Smooth muscle cell (in vitro differentiated cells): ENCODE data around the gene EGF. TPM values are rescaled to one million over a fixed set of nuclear protein-coding genes. Genes with fewer than 3 reads are reported as not detected.

Experiments
- DNase-seq: peaks from one replicate; lab custom pipeline; 2025; ENCODE audit not compliant: unreplicated experiment; lab: John Stamatoyannopoulos, UW
- H2AFZ ChIP-seq: fragments of 200-600 bp; sonication (generic); 2 replicates; pipeline ENCODE4 v1.6.0; 2016; ENCODE audit warnings: antibody characterized with exemption, low read depth, mild to moderate bottlenecking
- H3F3A ChIP-seq: fragments of 200-600 bp; sonication (generic); 2 replicates; pipeline ENCODE4 v1.6.0; 2017; ENCODE audit warnings: antibody characterized with exemption, low read depth
- H3K27ac ChIP-seq: fragments of 200-600 bp; sonication (generic); 2 replicates; pipeline ENCODE4 v1.5.1; 2016; ENCODE audit warnings: low read depth, mild to moderate bottlenecking
- H3K27me3 ChIP-seq: fragments of 200-600 bp; sonication (generic); 2 replicates; pipeline ENCODE4 v1.6.1; 2016; ENCODE audit warnings: low read depth, mild to moderate bottlenecking
- H3K36me3 ChIP-seq: fragments of 200-600 bp; sonication (generic); 2 replicates; pipeline ENCODE4 v1.5.1; 2016; ENCODE audit warnings: low read depth
- H3K4me1 ChIP-seq: fragments of 200-600 bp; sonication (generic); 2 replicates; pipeline ENCODE4 v1.5.1; 2016; ENCODE audit warnings: low read depth
- H3K4me2 ChIP-seq: fragments of 200-600 bp; sonication (generic); 2 replicates; pipeline ENCODE4 v1.6.0; 2016; ENCODE audit warnings: mild to moderate bottlenecking
- H3K4me3 ChIP-seq: fragments of 200-600 bp; sonication (generic); 2 replicates; pipeline ENCODE4 v1.5.1; 2016; ENCODE audit warnings: mild to moderate bottlenecking
- H3K79me2 ChIP-seq: fragments of 200-600 bp; sonication (generic); 2 replicates; pipeline ENCODE4 v1.6.0; 2016; ENCODE audit warnings: low read depth, mild to moderate bottlenecking
- H3K9ac ChIP-seq: fragments of 200-600 bp; sonication (generic); 2 replicates; pipeline ENCODE4 v1.6.0; 2016; ENCODE audit warnings: low read depth
- H3K9me3 ChIP-seq: fragments of 200-600 bp; sonication (generic); replicated peaks from 2 replicates; pipeline ENCODE4 v1.5.1; 2016; ENCODE audit warnings: low read depth
- H4K20me1 ChIP-seq: fragments of 200-600 bp; sonication (generic); 2 replicates; pipeline ENCODE4 v1.6.0; 2016; ENCODE audit warnings: low read depth
- WGBS: methylation state at CpG from one replicate; pipeline ENCODE4 v1.1.7; 2016; ENCODE audit warnings: low lambda C conversion rate; 5-methylcytosine and 5-hydroxymethylcytosine counted together
- polyA plus RNA-seq: library from polyadenylated mRNA; unstranded; fragments of >200 nt; fragmentation: Nextera tagmentation; extraction: Ambion mirVana; gene quantifications from 2 replicates; pipeline ENCODE4 v1.2.1, GENCODE V29; 2016
- total RNA-seq: library from RNA; depleted of rRNA; stranded (reverse); fragments of >200 nt; gene quantifications from 2 replicates; pipeline ENCODE4 v1.2.3, GENCODE V29; 2014
- TF ChIP-seq, protein P1 (sequence below): fragments of 200-600 bp; sonication (generic); IDR thresholded peaks from 2 replicates; pipeline ENCODE4 v1.5.1; 2017; ENCODE audit warnings: borderline replicate concordance, mild to moderate bottlenecking, antibody characterized with exemption; ENCODE audit not compliant: insufficient read depth, poor library complexity, severe bottlenecking

The EGF gene
- total and polyA plus RNA-seq, 2 experiments from 2014 or later: 0.72 to 15.2 TPM

DNA sequence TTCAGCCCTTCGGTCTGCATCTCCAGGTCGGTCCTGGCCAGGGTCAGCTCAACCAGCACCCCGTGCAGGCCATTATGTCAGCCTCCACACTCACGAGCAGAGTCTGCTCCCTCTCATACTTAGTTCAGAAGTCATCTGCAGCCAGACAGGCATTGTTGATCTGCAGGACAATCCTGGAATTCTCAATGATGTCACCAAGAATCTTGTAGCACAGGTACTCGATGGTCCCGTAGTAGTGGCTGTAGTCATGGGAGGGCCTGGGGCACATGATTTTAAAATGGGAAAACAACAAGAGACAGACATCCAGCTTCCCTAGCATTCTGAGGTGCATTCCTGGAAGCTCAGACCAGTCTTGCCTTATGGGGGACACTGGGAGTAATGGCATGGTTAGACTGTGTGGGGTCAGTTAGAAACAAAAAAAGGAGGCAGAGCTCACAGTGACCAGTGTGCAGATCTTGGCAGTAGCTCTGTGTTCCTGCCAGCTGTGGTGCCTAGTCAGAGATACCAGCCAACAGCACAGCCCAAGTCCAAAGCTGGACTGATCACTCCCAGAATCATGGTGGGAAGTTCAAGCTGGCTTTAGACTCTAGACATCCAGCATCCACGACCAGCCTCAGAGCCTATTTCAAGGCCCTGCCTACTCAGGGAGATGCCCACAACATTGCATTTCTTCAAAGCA, 32.9 kb upstream of the EGF start:
- Histone ChIP-seq H3K79me2 (no peaks in the 10 kb centered on the region), H3K4me2 (no peak overlapping the region), H2AFZ (no peak overlapping the region), H3K9ac (no peak overlapping the region), H3K27me3 (no peaks in the 10 kb centered on the region), H3K4me1 (no peaks in the 10 kb centered on the region), H3K9me3 (no peaks in the 10 kb centered on the region), H3K36me3 (no peaks in the 10 kb centered on the region), H3K27ac (no peak overlapping the region), H4K20me1 (no peaks in the 10 kb centered on the region), H3K4me3 (no peak overlapping the region), H3F3A (no peaks in the 10 kb centered on the region)
- DNase-seq: no peak
- TF ChIP-seq, protein P1, sequence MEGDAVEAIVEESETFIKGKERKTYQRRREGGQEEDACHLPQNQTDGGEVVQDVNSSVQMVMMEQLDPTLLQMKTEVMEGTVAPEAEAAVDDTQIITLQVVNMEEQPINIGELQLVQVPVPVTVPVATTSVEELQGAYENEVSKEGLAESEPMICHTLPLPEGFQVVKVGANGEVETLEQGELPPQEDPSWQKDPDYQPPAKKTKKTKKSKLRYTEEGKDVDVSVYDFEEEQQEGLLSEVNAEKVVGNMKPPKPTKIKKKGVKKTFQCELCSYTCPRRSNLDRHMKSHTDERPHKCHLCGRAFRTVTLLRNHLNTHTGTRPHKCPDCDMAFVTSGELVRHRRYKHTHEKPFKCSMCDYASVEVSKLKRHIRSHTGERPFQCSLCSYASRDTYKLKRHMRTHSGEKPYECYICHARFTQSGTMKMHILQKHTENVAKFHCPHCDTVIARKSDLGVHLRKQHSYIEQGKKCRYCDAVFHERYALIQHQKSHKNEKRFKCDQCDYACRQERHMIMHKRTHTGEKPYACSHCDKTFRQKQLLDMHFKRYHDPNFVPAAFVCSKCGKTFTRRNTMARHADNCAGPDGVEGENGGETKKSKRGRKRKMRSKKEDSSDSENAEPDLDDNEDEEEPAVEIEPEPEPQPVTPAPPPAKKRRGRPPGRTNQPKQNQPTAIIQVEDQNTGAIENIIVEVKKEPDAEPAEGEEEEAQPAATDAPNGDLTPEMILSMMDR: no peak
- 80% methylated on average over 7 of the region's 7 CpGs for WGBS

DNA sequence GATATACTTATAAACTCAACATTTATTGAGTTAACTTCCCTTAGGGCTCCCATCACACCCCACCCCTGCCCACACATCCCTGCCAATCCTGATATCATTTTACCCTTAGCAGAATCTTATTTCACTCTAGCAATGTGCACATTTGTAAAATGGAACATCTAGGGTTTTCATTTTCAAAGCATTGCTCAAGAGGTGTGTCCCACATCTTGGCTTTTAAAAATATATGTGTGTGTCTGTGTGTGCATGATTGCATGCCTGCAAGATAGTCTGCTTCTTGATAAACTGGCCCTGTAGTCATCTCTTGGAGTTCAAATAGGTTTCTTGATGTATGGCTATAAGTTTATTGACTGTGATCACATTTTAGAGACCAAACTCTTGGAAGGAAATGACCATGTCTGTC, 26.4 kb upstream of the EGF start:
- Histone ChIP-seq H3K27ac (no peak overlapping the region), H3K4me1 (no peaks in the 10 kb centered on the region), H4K20me1 (no peaks in the 10 kb centered on the region), H3K4me2 (no peak overlapping the region), H3K79me2 (no peaks in the 10 kb centered on the region), H3K9me3 (no peaks in the 10 kb centered on the region), H3K27me3 (no peaks in the 10 kb centered on the region), H3K4me3 (no peak overlapping the region), H3K9ac (no peak overlapping the region), H3F3A (no peaks in the 10 kb centered on the region), H2AFZ (no peak overlapping the region), H3K36me3 (no peaks in the 10 kb centered on the region)
- TF ChIP-seq, protein P1: no peak
- no peak for DNase-seq

DNA sequence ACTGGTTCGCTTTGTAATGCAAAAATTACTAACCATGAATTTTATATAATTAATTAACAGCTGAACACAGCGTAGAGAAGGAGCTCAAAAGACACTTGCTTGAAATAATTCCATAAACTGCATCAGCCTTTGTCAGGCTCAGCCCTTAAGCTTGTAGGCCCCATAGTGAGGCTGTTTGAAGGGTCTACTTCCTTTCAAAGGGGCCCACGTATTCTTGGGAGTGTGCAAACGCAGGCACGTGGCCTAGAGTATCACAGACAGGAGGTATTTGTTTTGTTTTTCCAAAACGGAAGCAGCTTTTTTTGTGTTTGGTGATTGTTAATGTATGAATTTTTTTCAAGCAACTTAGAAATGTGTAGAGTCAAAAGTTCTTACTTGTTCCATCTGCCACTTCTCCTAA, 25.6 kb upstream of the EGF start:
- no peak overlapping the region for H3K4me2 ChIP-seq
- H2AFZ ChIP-seq: no peak overlapping the region
- H3K4me1 ChIP-seq: no peaks in the 10 kb centered on the region
- no peak overlapping the region for H3K9ac ChIP-seq
- 77% methylated on average over 6 of the region's 6 CpGs for WGBS
- TF ChIP-seq, protein P1: no peak
- no peaks in the 10 kb centered on the region for H3F3A ChIP-seq
- no peak for DNase-seq
- no peak overlapping the region for H3K4me3 ChIP-seq
- no peaks in the 10 kb centered on the region for H3K27me3 ChIP-seq
- no peaks in the 10 kb centered on the region for H4K20me1 ChIP-seq
- H3K27ac ChIP-seq: no peak overlapping the region
- H3K79me2 ChIP-seq: no peaks in the 10 kb centered on the region
- H3K36me3 ChIP-seq: no peaks in the 10 kb centered on the region
- H3K9me3 ChIP-seq: no peaks in the 10 kb centered on the region

DNA sequence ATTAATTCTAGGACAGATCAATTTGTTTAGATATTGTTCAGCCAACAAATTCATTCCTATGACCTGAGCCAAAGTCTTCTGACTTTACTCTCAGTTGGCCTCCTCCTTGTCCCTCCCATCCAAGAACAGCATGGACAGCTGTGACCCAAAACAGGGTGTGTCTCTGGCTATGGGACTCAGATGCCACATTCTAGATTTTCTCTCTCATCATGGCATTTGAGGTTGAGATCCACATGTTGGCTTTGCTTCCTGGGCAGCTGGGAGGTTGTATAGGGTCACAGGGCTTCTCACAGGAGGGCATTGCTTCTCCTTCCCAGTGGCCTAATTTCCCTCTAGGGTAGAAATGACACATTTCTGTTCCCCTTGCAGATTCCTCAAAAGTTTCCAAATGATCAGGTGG, 22.6 kb upstream of the EGF start:
- Histone ChIP-seq H3K27ac (no peak overlapping the region), H3F3A (no peaks in the 10 kb centered on the region), H3K79me2 (no peaks in the 10 kb centered on the region), H3K4me1 (no peaks in the 10 kb centered on the region), H3K4me3 (no peak overlapping the region), H3K27me3 (no peaks in the 10 kb centered on the region), H2AFZ (no peak overlapping the region), H4K20me1 (no peaks in the 10 kb centered on the region), H3K4me2 (no peak overlapping the region), H3K9me3 (no peaks in the 10 kb centered on the region), H3K9ac (no peak overlapping the region), H3K36me3 (no peaks in the 10 kb centered on the region)
- TF ChIP-seq, protein P1: no peak
- no peak for DNase-seq
